ENCODE results near the gene ADAP2.
"Not testable (repeated sequence)": the region's sequence is repeated elsewhere in the genome, so short reads cannot be mapped to it uniquely, and the experiment has no call there.

The ADAP2 gene

DNA sequence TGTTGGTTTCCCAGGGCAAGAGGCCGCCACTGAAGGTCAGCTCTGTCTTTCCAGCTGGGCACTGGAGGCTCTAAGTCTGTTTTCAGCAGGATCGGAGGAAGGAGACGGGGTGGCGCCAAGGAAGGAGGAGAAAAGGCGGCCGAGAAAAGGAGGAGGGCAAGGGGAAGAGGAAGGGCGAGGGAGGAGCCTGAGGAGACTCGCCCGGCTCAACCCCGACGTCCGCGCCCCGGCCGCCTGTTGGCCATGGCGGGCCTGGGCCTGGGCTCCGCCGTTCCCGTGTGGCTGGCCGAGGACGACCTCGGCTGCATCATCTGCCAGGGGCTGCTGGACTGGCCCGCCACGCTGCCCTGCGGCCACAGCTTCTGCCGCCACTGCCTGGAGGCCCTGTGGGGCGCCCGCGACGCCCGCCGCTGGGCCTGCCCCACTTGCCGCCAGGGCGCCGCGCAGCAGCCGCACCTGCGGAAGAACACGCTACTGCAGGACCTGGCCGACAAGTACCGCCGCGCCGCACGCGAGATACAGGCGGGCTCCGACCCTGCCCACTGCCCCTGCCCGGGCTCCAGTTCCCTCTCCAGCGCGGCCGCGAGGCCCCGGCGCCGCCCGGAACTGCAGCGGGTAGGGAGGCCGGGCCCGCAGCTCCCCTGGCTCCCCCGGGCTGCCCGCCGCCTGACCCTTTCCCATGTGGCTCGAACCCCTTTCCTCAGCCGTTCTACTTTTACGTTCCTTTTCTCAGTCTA lies 49.3 kb downstream of the ADAP2 start, which contains the start of gene RNF135:
RNF135 (plus strand) TSS at position 209 of the 737 bp plus-strand sequence; CDS start at position 244, 35 bp downstream.
- DNase-seq (ENCODE audit: low read depth, low spot score): peak; percentile 58

DNA sequence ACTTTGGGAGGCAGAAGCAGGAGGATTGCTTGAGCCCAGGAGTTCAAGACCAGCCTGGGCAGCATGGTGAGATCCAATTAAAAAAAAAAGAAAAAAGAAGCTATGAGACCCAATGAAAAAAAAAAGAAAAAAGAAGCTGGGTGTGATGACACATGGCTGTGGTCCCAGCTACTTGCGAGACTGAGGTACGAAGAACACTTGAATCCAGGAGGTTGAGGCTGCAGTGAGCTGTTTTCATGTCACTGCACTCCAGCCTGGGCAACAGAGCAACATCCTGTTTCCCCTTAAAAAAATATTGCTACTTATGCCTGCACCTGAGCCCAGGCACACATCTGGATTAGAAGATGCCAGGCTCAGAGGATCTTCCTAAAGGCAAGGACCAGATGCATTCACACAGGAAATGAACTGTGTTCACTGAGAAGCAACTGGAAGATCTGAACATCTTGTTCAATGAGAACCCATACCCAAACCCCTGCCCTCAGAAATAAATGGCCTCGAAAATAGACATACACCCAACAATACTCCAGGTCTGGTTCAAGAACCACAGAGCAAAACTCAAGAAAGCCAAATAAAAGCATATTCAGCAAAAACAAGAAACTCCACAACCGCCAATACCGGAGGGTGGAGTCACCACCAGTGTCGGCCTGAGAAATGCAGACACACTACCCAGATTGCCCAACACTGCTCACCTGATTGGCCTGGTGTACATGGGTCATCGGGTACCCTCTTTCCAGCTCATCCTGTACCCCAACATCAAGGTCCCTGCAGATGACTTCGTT lies 53.5 kb downstream of the ADAP2 start:
- no peak for DNase-seq (ENCODE audit: low read depth, low spot score)

DNA sequence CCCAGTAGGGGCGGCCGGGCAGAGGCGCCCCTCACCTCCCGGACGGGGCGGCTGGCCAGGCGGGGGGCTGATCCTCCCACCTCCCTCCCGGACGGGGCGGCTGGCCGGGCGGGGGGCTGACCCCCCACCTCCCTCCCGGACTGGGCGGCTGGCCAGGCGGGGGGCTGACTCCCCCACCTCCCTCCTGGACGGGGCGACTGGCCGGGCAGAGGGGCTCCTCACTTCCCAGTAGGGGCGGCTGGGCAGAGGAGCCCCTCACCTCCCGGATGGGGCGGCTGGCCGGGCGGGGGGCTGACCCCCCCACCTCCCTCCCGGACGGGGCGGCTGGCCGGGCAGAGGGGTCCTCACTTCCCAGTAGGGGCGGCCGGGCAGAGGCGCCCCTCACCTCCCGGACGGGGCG lies 58.2 kb downstream of the ADAP2 start:
- not testable (repeated sequence) for DNase-seq (ENCODE audit: low read depth, low spot score)

DNA sequence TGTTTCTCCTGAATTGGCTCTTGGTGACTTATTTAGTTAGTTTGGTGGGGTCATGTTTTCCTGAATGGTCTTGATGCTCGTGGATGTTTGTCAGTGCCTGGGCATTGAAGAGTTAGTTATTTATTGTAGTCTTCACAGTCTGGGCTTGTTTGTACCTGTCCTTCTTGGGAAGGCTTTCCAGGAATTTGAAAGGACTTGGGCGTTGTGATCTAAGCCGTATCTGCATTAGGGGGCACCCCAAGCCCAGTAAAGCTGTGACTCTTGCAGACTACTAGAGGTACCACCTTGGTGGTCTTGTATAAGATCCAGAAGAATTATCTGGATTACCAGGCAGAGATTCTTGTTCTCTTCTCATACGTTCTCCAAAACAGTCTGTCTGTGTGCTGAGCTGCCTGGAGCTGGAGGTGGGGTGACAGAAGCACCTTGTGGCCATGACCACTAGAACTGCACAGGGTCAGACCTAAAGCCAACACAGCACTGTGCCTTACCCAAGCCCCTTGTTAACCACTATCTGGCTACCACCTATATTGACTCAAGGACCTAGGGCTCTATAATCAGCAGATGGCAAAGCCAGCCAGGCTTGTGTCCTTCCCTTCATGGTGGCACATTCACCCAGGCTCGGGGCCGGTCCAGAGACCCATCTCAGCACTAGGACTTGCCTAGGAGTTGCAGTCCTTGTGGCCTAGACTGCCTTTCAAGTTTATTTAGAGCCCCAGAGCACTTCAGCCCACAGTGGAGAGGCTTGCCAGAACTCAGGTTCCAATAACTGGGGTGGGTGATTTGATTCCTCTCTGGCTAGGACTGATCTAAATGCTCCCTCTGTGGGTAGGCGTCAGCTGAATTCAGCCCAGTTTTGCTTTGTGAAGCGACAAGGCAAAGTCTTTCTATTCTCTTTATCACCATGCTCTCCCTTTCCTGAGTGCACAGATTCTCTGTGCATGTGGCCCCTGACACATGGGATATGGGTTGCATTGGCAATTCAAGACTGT lies 60.1 kb downstream of the ADAP2 start:
- no peak for DNase-seq (ENCODE audit: low read depth, low spot score)

DNA sequence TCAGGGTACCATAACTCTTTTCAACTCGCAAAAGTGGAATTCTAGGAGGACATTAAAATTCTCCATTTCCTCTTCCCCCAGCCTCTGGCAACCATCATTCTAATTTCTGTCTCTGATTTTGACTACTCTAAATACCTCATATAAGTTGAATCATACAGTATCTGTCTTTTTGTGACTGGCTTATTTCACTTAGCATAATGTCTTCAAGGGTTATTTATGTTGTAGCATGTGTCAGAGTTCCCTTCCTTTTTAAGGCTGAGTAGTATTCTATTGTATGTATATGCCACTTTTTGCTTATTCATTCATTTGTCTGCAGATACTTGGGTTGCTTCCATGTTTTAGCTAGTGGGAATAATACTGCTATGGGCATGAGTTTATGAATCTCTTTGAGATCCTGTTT lies 61.1 kb downstream of the ADAP2 start:
- no peak for DNase-seq (ENCODE audit: low read depth, low spot score)

DNA sequence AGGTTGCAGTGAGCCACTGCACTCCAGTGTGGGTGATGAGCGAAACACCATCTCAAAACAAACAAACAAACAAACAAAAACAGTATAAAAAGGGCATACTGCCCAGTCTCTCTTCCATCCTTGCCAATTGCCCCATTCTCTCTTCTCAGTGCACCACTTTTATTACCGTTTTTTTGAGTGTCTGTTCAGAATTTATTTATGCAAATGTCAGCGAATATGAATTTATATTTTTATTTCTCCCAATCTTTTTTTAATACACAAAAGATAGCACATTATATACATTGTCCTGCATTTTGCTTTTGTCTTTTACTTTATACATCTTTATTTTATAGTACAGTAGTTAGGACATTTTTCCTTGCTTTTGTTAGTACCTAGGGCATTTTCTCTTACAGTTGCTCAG lies 68.7 kb downstream of the ADAP2 start:
- DNase-seq (ENCODE audit: low read depth, low spot score): no peak

DNA sequence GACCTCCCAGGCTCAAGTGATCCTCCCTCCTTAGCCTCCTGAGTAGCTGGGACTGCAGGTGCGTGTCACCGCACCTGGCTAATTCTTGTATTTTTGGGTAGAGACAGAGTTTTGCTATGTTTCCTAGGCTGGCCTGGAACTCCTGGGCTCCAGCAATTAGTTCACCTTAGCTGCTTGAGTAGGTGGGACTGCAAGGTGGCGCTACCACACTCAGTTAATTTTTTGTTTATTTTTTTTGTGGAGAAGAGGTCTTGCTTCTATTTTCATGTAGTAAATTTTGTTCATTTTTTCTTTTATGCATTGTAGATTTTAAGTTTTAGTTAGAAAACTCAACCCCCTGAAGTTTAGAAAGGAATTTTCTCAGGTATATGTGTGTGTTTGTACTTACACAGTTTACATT lies 70.8 kb downstream of the ADAP2 start:
- DNase-seq (ENCODE audit: low read depth, low spot score): no peak

DNA sequence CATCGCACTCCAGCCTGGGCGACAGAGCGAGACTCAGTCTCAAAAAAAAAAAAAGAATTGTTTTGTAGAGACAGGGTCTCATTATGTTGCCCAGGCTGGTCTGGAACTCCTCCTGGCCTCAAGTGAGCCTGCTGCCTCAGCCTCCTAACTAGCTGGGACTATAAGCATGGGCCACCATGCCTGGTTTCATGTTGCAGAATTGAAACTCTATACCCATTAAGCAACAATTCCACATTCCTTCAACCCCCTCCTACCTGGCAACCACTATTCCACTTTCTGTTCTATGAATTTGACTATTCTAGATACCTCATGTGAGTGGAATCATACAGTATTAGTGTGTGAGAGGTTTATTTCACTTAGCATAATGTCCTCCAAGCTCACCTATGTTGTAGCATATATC lies 73.6 kb downstream of the ADAP2 start:
- DNase-seq (ENCODE audit: low read depth, low spot score): no peak

DNA sequence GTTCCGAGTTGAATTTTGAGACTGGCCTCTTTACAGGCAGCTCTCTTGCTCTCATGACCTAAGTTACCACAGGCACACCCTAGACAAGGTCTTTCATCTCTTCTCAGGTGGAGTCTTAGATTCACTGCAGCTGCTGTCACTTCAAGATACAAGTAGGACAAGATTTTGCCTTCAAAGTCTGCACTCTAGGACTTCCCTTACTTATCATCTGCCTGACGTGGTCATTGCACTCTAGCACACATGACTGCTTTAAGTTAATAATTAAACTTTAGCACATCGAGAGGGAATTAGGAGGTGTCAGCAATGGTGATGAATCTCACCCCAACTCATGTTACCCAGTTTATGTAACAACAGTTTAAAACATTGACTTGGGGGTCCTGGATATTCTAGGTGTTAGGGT lies 74.7 kb downstream of the ADAP2 start:
- DNase-seq (ENCODE audit: low read depth, low spot score): no peak

DNA sequence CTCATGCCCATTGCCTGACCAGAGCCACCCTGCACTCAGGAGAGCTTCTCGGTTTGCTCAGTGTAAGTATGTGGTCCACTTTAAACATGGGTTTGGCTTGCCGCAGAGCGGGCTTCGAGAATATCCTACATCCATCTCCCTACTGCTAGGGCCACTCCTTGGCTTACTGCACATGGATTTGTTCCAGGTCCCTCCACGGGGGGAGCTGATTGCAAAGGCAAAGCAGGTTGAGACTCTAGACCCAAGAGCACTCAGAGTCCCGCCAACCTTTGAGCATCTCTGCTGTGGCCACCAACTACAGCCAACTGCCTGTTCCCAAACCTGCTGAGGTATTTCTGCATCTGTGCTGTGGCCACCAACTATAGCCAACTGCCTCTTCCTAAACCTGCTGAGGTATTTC lies 75.5 kb downstream of the ADAP2 start:
- DNase-seq (ENCODE audit: low read depth, low spot score): no peak

DNA sequence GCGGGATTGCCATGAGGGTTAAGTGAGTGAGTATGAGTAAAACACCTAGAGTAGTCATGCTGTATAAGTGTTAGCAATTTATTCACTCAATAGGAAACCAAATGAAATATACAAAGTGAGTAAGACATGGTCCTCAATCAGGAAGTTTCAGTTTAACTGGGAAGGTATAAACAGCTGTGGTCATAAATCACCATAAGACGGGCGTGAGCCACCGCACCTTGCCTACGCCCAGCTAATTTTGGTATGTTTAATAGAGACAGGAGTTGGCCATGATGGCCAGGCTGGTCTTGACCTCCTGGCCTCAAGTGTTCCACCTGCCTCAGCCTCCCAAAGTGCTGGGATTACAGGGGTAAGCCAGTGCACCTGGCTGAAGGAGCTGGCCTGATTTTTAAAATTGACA lies 76.1 kb downstream of the ADAP2 start:
- DNase-seq (ENCODE audit: low read depth, low spot score): no peak

DNA sequence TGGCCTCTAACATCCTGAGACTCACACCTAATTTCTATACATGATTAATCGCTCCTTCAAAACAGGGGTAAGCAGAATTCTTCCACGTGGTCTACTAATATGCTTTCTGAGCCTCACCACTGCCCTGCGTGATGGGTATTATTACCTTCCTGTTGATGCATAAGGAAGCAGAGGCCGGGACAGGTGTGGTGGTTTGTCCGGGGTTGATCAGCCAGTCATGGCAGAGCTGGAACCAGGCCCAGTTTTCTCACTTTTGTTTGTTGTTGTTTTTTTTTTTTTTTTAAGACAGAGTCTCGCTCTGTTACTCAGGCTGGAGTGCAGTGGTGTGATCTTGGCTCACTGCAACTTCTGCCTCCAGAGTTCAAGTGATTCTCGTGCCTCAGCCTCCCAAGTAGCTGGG lies 80.3 kb downstream of the ADAP2 start:
- no peak for DNase-seq (ENCODE audit: low read depth, low spot score)

DNA sequence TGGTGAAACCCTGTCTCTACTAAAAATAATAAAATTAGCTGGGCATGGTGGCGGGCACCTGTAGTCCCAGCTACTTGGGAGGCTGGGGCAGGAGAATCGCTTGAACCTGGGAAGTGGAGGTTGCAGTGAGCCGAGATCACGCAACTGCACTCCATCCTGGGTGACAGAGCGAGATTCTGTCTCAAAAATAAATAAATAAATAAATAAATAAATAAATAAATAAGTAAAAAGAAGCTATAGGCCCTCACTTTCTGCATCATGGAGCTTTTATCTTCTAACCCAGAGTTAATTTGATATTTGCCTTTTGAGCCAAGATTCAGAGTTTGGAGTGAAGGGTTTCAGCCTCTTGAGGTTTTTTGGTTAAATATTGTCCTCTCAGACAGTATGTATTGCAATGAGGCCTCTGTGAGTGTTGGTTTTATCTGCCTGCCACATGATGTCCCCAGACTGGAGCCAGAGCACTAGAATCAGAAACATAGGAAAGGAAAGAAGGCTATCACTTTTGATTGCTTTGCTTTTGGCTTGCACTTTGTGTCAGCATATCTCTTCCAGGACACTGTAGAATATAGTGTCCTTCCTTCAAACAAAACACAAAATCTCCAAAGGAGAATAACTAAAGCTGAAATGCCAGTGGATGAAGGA lies 81.6 kb downstream of the ADAP2 start:
- DNase-seq (ENCODE audit: low read depth, low spot score): no peak

DNA sequence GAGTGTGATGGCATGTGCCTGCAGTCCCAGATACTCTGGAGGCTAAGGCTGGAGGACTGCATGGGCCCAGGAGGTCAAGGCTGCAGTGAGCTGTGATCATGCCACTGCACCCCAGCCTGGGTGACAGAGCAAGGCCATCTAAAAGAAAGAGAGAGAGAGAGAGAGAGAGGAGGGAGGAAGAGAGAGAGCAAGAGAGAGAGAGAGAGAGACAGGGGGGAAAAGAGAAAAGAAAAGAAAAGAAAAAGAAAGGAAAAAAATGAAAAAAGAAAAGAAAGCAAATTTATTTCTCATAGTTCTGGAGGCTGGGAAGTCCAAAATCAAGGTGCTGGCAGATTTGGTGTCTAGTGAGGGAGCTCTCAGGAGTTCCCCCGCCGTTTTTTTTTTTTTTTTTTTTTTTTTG lies 82.4 kb downstream of the ADAP2 start:
- no peak for DNase-seq (ENCODE audit: low read depth, low spot score)

DNA sequence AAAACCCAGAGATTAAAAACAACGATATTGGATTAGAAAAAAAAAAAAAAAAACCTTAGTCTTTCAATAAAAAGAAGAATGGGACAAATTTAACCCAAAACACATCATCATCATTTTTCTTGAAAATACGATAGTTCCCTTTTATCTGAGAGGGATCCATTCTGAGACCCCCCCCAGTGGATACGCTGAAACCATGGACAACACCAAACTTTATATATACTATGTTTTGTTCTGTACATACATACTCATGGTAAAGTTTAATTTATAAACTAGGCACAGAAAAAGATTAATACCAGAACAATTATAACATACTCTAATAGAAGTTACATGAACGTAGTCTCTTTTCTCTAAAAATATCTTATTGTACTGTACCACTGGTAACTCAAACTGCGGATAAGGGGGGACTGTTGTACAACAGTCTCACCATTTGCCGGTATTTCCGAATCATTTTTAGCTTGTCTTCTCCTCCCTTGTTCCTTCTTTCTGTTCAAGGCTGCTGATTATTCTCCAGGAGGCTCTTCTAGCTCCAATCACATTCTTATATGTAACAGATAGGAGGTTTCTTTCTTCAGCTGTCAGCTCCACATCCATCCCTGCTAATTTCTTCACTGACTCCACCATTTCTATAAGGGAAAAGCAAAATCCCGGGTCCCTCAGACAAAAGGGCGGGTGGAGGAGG lies 86.1 kb downstream of the ADAP2 start:
- no peak for DNase-seq (ENCODE audit: low read depth, low spot score)

DNA sequence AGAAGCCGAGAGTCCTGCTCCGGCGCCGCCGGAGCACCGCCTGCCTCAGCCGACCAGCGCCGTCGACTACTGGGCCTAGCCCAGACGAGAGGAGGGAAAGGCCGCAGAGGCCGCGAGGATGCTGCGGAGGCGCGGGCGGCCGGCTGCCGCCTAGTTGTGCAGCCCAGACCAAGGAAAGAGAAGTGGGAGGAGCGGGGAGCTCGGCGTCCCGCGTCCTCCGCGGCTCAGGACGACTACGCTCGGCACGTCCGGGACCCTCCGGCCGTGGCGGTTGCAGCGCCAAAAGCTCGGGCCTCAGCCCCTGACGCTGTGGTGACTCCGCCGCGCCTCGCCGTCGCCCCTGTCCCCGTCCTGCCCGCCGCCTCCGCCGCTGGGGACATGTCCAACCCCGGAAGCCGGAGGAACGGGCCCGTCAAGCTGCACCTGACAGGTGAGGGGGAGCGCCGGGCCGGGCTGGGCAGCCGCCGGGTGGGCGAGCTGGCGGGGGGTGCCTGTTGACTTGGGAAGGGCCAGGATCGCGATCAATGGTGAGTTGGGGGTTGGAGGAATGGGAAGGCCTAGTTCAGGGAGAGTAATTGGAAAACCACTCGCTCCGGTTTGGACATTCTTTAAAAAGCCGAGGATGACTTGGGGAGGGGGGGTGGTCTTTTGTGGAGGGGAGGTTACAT lies 86.8 kb downstream of the ADAP2 start:
- DNase-seq (ENCODE audit: low read depth, low spot score): no peak
